ENCODE results near the gene CEP131. TPM values are rescaled to one million over a fixed set of nuclear protein-coding genes. Genes with fewer than 3 reads are reported as not detected.

Gene CEP131
- total and polyA plus RNA-seq, 2 of the 8 experiments (the other 6 are each of a cell fraction or from before 2014, with no cell fraction given), result 5.9 to 23.2 TPM

- TF ChIP-seq CHD7 (IDR thresholded peaks at IDR 0.05; ENCODE audit: insufficient replicate concordance, low read length), result no peak
Measured at GRCh38 chr17:81207610-81208581, 14.9 kb downstream of the CEP131 start (continued).

Data from H1 (cell line).